Keratinocyte (primary cell): ENCODE data around the gene LSM11.

Source experiments
- CTCF ChIP-seq, 3 experiments: IDR thresholded peaks in 1 of 3; conservative IDR thresholded peaks in 1 of 3; optimal IDR thresholded peaks in 1 of 3; 2 replicates in 2 of 3; 3 replicates in 1 of 3; pipeline versions ENCODE3 to v1.5.1; 2011; ENCODE audit warnings: low read length in 3 of 3, mild to moderate bottlenecking in 3 of 3, moderate library complexity in 2 of 3, control low read depth in 1 of 3, inconsistent platforms in 1 of 3; ENCODE audit not compliant: insufficient read depth in 2 of 3; ENCODE audit errors: extremely low read depth in 1 of 3
- EZH2 ChIP-seq: IDR thresholded peaks from one replicate; pipeline ENCODE4 v1.6.1; 2012; ENCODE audit warnings: inconsistent platforms, mild to moderate bottlenecking, low read length, moderate library complexity

- TF ChIP-seq CTCF (optimal IDR thresholded peaks at IDR 0.05 in 1 of 3, IDR thresholded peaks at IDR 0.05 in 1 of 3, conservative IDR thresholded peaks at IDR 0.05 in 1 of 3; ENCODE audit: extremely low read depth in 1 of 3, insufficient read depth in 2 of 3, low read length in 3 of 3) (peak; percentile 60 to 85 (median 62)), EZH2 (no peak)
These were observed 3.3 kb upstream of the LSM11 start for GRCh38 chr5:157740229-157740610.
